Stimulated activated CD4-positive, alpha-beta T cell treated with anti-CD3 and anti-CD28 coated beads, TNF-alpha, amount 100 ng/mL, for 48 hours (primary cell): ENCODE results near the gene LZTS2.
"Not testable (repeated sequence)": the region's sequence is repeated elsewhere in the genome, so short reads cannot be mapped to it uniquely, and the experiment has no call there.

Experiments used
- DNase-seq, 3 donors: peaks; one replicate each; pipeline ENCODE4 v3.0.0-alpha.2; 2020; ENCODE audit warnings: low read depth in 3 of 3

The LZTS2 gene

GRCh38 chr10:100999742-101000126, at the start of gene LZTS2:
TSS of gene LZTS2 (plus strand) at chr10:100999808. CDS start at chr10:101002539, 2,731 bp downstream.
- DNase-seq = no peak

- no peak for DNase-seq
These were observed 39.4 kb upstream of the LZTS2 start for GRCh38 chr10:100960251-100960650.

- no peak for DNase-seq
These were observed 37.1 kb upstream of the LZTS2 start for GRCh38 chr10:100962351-100963080.

GRCh38 chr10:100963826-100964225, 35.8 kb upstream of the LZTS2 start:
- no peak for DNase-seq

- DNase-seq = no peak
These were observed 33.8 kb upstream of the LZTS2 start for GRCh38 chr10:100965820-100966219.

GRCh38 chr10:100966887-100967286, 32.7 kb upstream of the LZTS2 start:
- DNase-seq = no peak

GRCh38 chr10:100967332-100967731, 32.3 kb upstream of the LZTS2 start:
- no peak for DNase-seq

- no peak for DNase-seq
These were observed 31.4 kb upstream of the LZTS2 start for GRCh38 chr10:100968062-100968736.

- DNase-seq = no peak
These were observed 30.8 kb upstream of the LZTS2 start for GRCh38 chr10:100968863-100969186.

GRCh38 chr10:100969187-100970075, 30.2 kb upstream of the LZTS2 start, which contains the start of gene SEMA4G:
TSS of gene SEMA4G (plus strand) at chr10:100969504. CDS start at chr10:100972913, 3,409 bp downstream.
- DNase-seq = peak in 1 of 3 donors; percentile 29

- no peak for DNase-seq
These were observed 29.3 kb upstream of the LZTS2 start for GRCh38 chr10:100970076-100970913.

GRCh38 chr10:100970914-100971811, 28.4 kb upstream of the LZTS2 start:
- DNase-seq = no peak

GRCh38 chr10:100972115-100972903, 27.3 kb upstream of the LZTS2 start:
- DNase-seq = no peak

- DNase-seq = no peak
These were observed 26.6 kb upstream of the LZTS2 start for GRCh38 chr10:100972904-100973535.

GRCh38 chr10:100975397-100975796, 24.2 kb upstream of the LZTS2 start:
- not testable (repeated sequence) for DNase-seq

- DNase-seq = no peak
These were observed 22.7 kb upstream of the LZTS2 start for GRCh38 chr10:100976906-100977305.

GRCh38 chr10:100977436-100977835, 22.2 kb upstream of the LZTS2 start:
- DNase-seq = no peak

GRCh38 chr10:100978121-100978900, 21.3 kb upstream of the LZTS2 start:
- DNase-seq = no peak

- no peak for DNase-seq
These were observed 20.8 kb upstream of the LZTS2 start for GRCh38 chr10:100978901-100979195.
